GM10248 (cell line): ENCODE results near the gene PLCL1.
A peak's percentile ranks its signal among the peaks of the same experiment; 100 is the strongest.

Source experiments
- CTCF ChIA-PET: fragments of 300-600 bp; sonication (Branson Sonifier 250); formaldehyde crosslinking; extraction: SDS; loops from one replicate; lab custom pipeline; 2021; ENCODE audit warnings: antibody characterized with exemption; lab: Yijun Ruan, JAX
- POLR2A ChIA-PET: fragments of 350-650 bp; sonication (Branson Sonifier 250); formaldehyde crosslinking; extraction: SDS; loops from one replicate; lab custom pipeline; 2020; ENCODE audit warnings: antibody characterized with exemption; lab: Yijun Ruan, JAX
- DNase-seq: peaks from one replicate; pipeline ENCODE4 v3.0.0; 2012; ENCODE audit errors: extremely low spot score
- TF ChIP-seq, protein P1 (sequence below): IDR thresholded peaks from 2 replicates; pipeline ENCODE4 v1.5.1; 2012; ENCODE audit warnings: mild to moderate bottlenecking, low read depth; ENCODE audit errors: extremely low read depth, missing control alignments, control extremely low read depth

Gene PLCL1

DNA sequence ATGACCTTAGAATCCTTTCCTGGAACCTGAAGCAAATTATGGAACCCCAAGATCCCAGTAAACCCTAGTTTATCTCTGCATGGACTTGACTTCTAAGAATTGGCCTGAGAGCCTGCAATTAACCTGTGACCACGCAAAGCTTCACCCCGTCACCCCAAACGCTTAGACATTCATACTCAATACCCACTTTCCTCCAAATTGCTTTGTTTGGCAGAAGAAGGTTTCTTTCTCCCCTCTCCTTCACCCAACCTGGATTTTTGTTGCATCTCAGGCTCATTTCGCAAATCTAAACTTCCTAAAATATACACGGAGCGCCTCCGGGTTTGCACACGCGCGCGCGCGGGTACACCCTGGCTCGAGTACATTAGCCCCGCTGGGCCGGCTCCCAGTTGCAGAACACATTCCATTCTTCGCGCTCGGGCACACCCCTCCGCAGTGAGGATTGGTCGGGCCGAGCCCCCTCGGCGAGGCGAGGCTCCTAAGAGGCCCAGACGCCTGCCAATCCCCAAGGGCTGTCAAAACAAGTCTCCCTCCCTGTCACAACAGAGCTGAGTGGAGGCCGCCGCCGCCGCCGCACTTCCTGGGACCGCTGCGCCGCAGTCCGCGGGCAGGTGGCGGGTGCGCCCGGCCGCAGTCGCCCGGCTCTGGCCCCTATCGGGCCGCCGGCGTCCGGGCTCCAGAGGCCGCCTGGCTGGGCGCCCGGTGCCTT, at the start of gene PLCL1:
PLCL1 (plus strand) TSS at position 545 of the 709 bp plus-strand sequence.
- CTCF ChIA-PET: interaction anchor here (1.0 to 1.8 kb wide), 6 partner anchors 9 to 492 kb away, joined by 3 to 15 read pairs (median 4); no protein-coding TSS in a partner anchor
- POLR2A ChIA-PET: no interaction called here
- TF ChIP-seq, protein P1, sequence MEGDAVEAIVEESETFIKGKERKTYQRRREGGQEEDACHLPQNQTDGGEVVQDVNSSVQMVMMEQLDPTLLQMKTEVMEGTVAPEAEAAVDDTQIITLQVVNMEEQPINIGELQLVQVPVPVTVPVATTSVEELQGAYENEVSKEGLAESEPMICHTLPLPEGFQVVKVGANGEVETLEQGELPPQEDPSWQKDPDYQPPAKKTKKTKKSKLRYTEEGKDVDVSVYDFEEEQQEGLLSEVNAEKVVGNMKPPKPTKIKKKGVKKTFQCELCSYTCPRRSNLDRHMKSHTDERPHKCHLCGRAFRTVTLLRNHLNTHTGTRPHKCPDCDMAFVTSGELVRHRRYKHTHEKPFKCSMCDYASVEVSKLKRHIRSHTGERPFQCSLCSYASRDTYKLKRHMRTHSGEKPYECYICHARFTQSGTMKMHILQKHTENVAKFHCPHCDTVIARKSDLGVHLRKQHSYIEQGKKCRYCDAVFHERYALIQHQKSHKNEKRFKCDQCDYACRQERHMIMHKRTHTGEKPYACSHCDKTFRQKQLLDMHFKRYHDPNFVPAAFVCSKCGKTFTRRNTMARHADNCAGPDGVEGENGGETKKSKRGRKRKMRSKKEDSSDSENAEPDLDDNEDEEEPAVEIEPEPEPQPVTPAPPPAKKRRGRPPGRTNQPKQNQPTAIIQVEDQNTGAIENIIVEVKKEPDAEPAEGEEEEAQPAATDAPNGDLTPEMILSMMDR: no peak
- DNase-seq: peak; percentile 91

- CTCF ChIA-PET: interaction anchor here (1.2 to 1.8 kb wide), 2 partner anchors 20 to 33 kb away, joined by 3 to 5 read pairs; no protein-coding TSS in a partner anchor
- TF ChIP-seq, protein P1: no peak
- no peak for DNase-seq
- POLR2A ChIA-PET: no interaction called here
Observed at GRCh38 chr2:197759013-197759412, 45.4 kb upstream of the PLCL1 start.

DNA sequence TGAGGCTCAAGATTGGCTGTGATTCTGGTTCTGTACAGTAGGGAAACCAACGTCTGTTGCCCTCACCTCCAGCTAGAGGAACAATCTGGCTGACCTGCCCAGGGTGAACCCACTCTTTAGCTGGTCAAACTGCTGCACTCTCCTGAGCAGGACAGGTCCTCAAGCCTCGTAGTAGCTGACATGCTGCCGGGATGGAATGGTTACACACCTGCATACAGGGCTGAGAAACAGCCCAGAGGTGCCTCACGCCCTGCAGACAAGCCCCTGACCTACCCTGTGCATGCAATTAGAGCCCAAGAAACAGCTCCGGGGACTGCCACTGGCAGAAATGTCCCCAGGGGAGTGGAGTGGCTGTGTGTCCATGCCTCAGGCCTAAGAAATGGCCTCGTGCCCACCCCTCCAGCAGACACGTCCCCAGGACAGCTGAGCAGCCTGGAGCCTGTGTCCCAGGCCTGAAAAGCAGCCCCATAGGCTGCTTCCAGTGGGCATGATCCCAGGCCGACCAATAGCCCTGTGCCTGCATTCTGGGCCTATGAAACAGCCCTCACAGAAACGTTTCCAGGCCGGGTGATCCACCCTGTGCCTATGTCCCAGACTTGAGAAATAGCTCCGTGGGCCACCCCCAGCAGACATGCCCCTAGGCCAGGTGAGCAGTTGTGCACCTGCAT, 44.6 kb upstream of the PLCL1 start:
- ChIA-PET POLR2A (no interaction called here), CTCF (interaction anchor here (1.2 to 1.8 kb wide), 2 partner anchors 19 to 34 kb away, joined by 3 to 5 read pairs; no protein-coding TSS in a partner anchor)
- no peak for DNase-seq
- TF ChIP-seq, protein P1: no peak

GRCh38 chr2:197760293-197760657, 44.1 kb upstream of the PLCL1 start:
- no peak for DNase-seq
- POLR2A ChIA-PET: no interaction called here
- TF ChIP-seq, protein P1: no peak
- CTCF ChIA-PET: interaction anchor here (1.8 kb wide), 1 partner anchor 18 kb away, joined by 5 read pairs; no protein-coding TSS in a partner anchor

- ChIA-PET POLR2A (no interaction called here), CTCF (interaction anchor here (0.8 to 5.8 kb wide), 8 partner anchors 11 to 1030 kb away, joined by 3 to 37 read pairs (median 5); partner anchors contain the start of gene MARS2)
- TF ChIP-seq, protein P1: peak; percentile 62
- DNase-seq: no peak
Observed at GRCh38 chr2:197777823-197778407, 26.5 kb upstream of the PLCL1 start.

DNA sequence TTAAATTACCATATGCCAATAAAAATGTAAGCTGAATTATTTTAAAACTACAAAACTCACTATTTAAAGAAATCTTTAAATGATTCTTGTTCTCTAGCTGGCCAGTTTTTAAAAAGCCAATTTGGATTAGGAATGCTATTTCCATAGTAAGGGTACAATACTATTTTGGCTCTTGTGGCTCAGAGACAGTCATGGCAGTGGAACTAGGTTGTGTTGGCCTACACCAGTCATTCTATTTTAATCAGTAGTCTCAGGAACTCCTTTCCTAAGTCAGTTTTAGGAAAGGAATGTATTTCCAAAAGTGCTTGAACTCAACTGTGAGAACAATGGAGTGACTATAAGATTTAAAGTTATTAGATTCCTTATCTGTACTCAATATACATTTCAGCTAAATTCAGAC, 25.1 kb upstream of the PLCL1 start:
- TF ChIP-seq, protein P1: no peak
- DNase-seq: no peak
- POLR2A ChIA-PET: interaction anchor here (0.6 kb wide), 1 partner anchor 320 kb away, joined by 4 read pairs; no protein-coding TSS in a partner anchor
- CTCF ChIA-PET: interaction anchor here (1.2 to 5.8 kb wide), 5 partner anchors 9 to 72 kb away, joined by 4 to 37 read pairs (median 11); partner anchors contain the start of gene MARS2
